OCI-LY7 (cell line): ENCODE data around the gene RNF215. TPM values are rescaled to one million over a fixed set of nuclear protein-coding genes. Genes with fewer than 3 reads are reported as not detected.

Source experiments
- BruUV-seq: library from RNA; stranded (reverse); fragments of 400-500 nt; replicated peaks from 2 replicates; lab custom pipeline; 2021; lab: Mats Ljungman, UMichigan
- CTCF ChIA-PET: fragments of 300-600 bp; sonication (Branson Sonifier 250); formaldehyde crosslinking; loops from one replicate; lab custom pipeline; 2022; ENCODE audit warnings: antibody characterized with exemption; ENCODE audit not compliant: unreplicated experiment; lab: Charles Lee
- POLR2A ChIA-PET: fragments of 300-600 bp; sonication (Branson Sonifier 250); formaldehyde crosslinking; loops from one replicate; lab custom pipeline; 2022; ENCODE audit warnings: antibody characterized with exemption; lab: Charles Lee
- DNase-seq: peaks from one replicate; pipeline ENCODE4 v3.0.0-alpha.2; 2015; ENCODE audit warnings: low spot score
- H2AFZ ChIP-seq: fragments of 200-600 bp; sonication (generic), shearing (Covaris generic); 2 replicates; pipeline ENCODE4 v1.6.1; 2014; ENCODE audit warnings: mild to moderate bottlenecking, antibody characterized with exemption, low read length, moderate library complexity
- H3K27ac ChIP-seq: fragments of 200-600 bp; sonication (generic); 2 replicates; pipeline ENCODE4 v1.5.1; 2014; ENCODE audit warnings: mixed run types, low read depth, mild to moderate bottlenecking, moderate library complexity, low read length, inconsistent platforms; ENCODE audit not compliant: poor library complexity, severe bottlenecking
- H3K36me3 ChIP-seq: fragments of 200-600 bp; sonication (generic); 2 replicates; pipeline ENCODE4 v1.6.1; 2014; ENCODE audit warnings: mild to moderate bottlenecking, antibody characterized with exemption, low read length, moderate library complexity, mixed read lengths; ENCODE audit not compliant: insufficient read depth
- H3K4me1 ChIP-seq: fragments of 200-600 bp; sonication (generic); 2 replicates; pipeline ENCODE4 v1.5.1; 2014; ENCODE audit warnings: mild to moderate bottlenecking, low read length; ENCODE audit not compliant: insufficient read depth, poor library complexity, severe bottlenecking
- H3K4me2 ChIP-seq: fragments of 200-600 bp; sonication (generic); 2 replicates; pipeline ENCODE4 v1.6.1; 2014; ENCODE audit warnings: mild to moderate bottlenecking, low read length
- H3K4me3 ChIP-seq: fragments of 200-600 bp; sonication (generic); 2 replicates; pipeline ENCODE4 v1.5.1; 2014; ENCODE audit warnings: mild to moderate bottlenecking, low read depth, low read length; ENCODE audit not compliant: poor library complexity, severe bottlenecking
- H3K79me2 ChIP-seq: fragments of 200-600 bp; sonication (generic); 2 replicates; pipeline ENCODE4 v1.6.1; 2016; ENCODE audit warnings: low read depth, mild to moderate bottlenecking, low read length, moderate library complexity, mixed read lengths; ENCODE audit not compliant: insufficient read depth
- H3K9me2 ChIP-seq: fragments of 200-600 bp; sonication (generic); 2 replicates; pipeline ENCODE4 v1.6.1; 2016; ENCODE audit warnings: mild to moderate bottlenecking, low read length, mixed read lengths; ENCODE audit not compliant: insufficient read depth
- H3K9me3 ChIP-seq: fragments of 200-600 bp; sonication (generic); 2 replicates; pipeline ENCODE4 v1.6.1; 2014; ENCODE audit warnings: mild to moderate bottlenecking, mixed run types, low read length, mixed read lengths
- H4K20me1 ChIP-seq: fragments of 200-600 bp; sonication (generic); 2 replicates; pipeline ENCODE4 v1.6.1; 2014; ENCODE audit warnings: mild to moderate bottlenecking, antibody characterized with exemption, low read length, moderate library complexity, mixed read lengths; ENCODE audit not compliant: insufficient read depth
- CTCF ChIP-seq: fragments of 200-600 bp; sonication (generic); conservative IDR thresholded peaks from 2 replicates; pipeline ENCODE4 v1.5.1; 2014; ENCODE audit warnings: mild to moderate bottlenecking, antibody characterized with exemption, low read length, moderate library complexity, mixed read lengths
- EZH2phosphoT487 ChIP-seq: fragments of 200-600 bp; sonication (generic); IDR thresholded peaks from 2 replicates; pipeline ENCODE4 v1.6.1; 2018; ENCODE audit warnings: low read depth, borderline replicate concordance, mild to moderate bottlenecking, mixed run types, antibody characterized with exemption, low read length, moderate library complexity, mixed read lengths
- intact Hi-C: fragments of 100-400 bp; cut with micrococcal nuclease; formaldehyde crosslinking; loops from one replicate; pipeline ENCODE4 v1.10.0; 2022; ENCODE audit not compliant: unreplicated experiment
- total RNA-seq, 2 experiments: library from RNA; depleted of rRNA in 1 of 2; stranded (reverse); fragments of >200 nt in 1 of 2; shearing (Covaris generic) in 1 of 2; gene quantifications; 2 replicates each; pipeline ENCODE4 v1.2.3, GENCODE V29; 2014 to 2022

The RNF215 gene
- total RNA-seq, 2 experiments from 2014 or later: 8.0 to 13.8 TPM

- TF ChIP-seq CTCF (no peak), EZH2phosphoT487 (no peak)
- no TSS peak for BruUV-seq
- POLR2A ChIA-PET: no interaction called here
Observed at GRCh38 chr22:30400159-30400558, 12.9 kb upstream of the RNF215 start.

GRCh38 chr22:30399718-30400117 lies 12.5 kb upstream of the RNF215 start:
- no peaks in the 10 kb centered on the region for H3K36me3 ChIP-seq
- intact Hi-C loops: no loop called here
- no peaks in the 10 kb centered on the region for H3K9me3 ChIP-seq
- no peaks in the 10 kb centered on the region for H3K79me2 ChIP-seq
- H3K9me2 ChIP-seq: no peaks in the 10 kb centered on the region
- no TSS peak for BruUV-seq
- POLR2A ChIA-PET: no interaction called here
- no peak overlapping the region for H2AFZ ChIP-seq
- H4K20me1 ChIP-seq: no peaks in the 10 kb centered on the region
- no peak for DNase-seq
- no peak overlapping the region for H3K4me3 ChIP-seq
- TF ChIP-seq EZH2phosphoT487 (no peak), CTCF (no peak)
- no peak overlapping the region for H3K27ac ChIP-seq
- H3K4me1 ChIP-seq: no peaks in the 10 kb centered on the region
- CTCF ChIA-PET: no interaction called here
- no peak overlapping the region for H3K4me2 ChIP-seq

More at GRCh38 chr22:30400159-30400558, 12.9 kb upstream of the RNF215 start:
- no peaks in the 10 kb centered on the region for H3K4me1 ChIP-seq
- H4K20me1 ChIP-seq: no peaks in the 10 kb centered on the region
- intact Hi-C loops: no loop called here
- no peak overlapping the region for H2AFZ ChIP-seq
- H3K4me2 ChIP-seq: no peak overlapping the region
- CTCF ChIA-PET: no interaction called here
- H3K9me2 ChIP-seq: no peaks in the 10 kb centered on the region
- H3K79me2 ChIP-seq: no peaks in the 10 kb centered on the region
- no peaks in the 10 kb centered on the region for H3K36me3 ChIP-seq
- DNase-seq: no peak
- H3K4me3 ChIP-seq: no peak overlapping the region
- H3K9me3 ChIP-seq: no peaks in the 10 kb centered on the region
- no peak overlapping the region for H3K27ac ChIP-seq

DNA sequence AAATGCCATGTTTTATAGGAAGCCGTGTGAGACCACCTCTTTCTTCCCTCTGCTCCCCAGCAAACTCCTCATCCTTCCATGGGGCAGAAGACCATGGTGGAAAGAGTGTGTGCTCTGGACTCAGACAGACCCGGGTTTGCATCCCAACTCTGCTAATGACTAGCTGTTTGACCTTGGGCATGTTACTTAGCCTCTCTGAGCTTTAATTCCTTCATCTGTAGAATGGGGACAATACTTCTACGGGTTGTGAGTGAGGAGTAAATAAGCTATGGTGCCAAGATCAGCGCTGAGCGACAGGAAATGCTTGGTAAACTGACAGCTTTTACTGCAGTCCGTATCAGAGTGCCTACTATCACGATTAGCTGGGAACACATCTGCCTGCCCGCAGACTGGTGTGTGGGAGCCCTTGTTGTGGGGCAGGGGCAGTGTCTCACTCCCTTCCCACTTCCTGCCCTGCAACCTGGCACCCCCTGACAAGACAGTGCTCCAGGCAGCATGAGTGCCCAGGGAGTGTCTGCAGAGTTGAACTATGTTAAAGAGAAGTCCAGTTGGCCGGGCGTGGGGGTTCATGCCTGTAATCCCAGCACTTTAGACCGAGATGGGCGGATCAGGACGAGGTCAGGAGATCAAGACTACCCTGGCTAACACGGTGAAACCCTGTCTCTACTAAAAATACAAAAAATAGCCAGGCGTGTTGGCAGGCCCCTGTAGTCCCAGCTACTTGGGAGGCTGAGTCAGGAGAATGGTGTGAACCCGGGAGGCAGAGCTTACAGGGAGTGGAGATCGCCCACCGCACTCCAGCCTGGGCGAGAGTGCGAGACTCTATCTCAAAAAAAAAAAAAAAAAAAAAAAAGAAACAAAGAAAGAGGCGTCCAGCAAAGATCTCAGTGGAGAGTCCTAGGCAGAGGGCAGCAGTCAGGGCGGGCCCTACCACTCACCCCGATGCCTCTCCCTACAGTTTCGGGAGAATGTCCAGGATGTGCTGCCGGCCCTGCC lies 11.8 kb upstream of the RNF215 start:
- H4K20me1 ChIP-seq: no peaks in the 10 kb centered on the region
- POLR2A ChIA-PET: interaction anchor here (0.7 kb wide), 1 partner anchor 591 kb away, joined by 9 read pairs; no protein-coding TSS in a partner anchor
- H3K27ac ChIP-seq: no peak overlapping the region
- H3K79me2 ChIP-seq: no peaks in the 10 kb centered on the region
- no peak for TF ChIP-seq EZH2phosphoT487
- no peak for DNase-seq
- CTCF ChIA-PET: no interaction called here
- no peak overlapping the region for H3K4me2 ChIP-seq
- BruUV-seq: no TSS peak
- intact Hi-C loops: no loop called here
- H3K4me3 ChIP-seq: no peak overlapping the region
- no peaks in the 10 kb centered on the region for H3K36me3 ChIP-seq
- no peaks in the 10 kb centered on the region for H3K4me1 ChIP-seq
- H3K9me3 ChIP-seq: no peaks in the 10 kb centered on the region
- no peaks in the 10 kb centered on the region for H3K9me2 ChIP-seq
- no peak overlapping the region for H2AFZ ChIP-seq
